SKM-1 (cell line): ENCODE results near the gene PGLYRP4.
A peak's percentile ranks its signal among the peaks of the same experiment; 100 is the strongest.

ENCODE experiments used
- DNase-seq: peaks from one replicate; lab custom pipeline; 2025; ENCODE audit not compliant: unreplicated experiment; lab: John Stamatoyannopoulos, UW

The PGLYRP4 gene

GRCh38 chr1:153348511-153349362 lies at the start of gene PGLYRP4:
Gene PGLYRP4 (minus strand): TSS chr1:153348841. CDS start chr1:153347932, 909 bp downstream.
- no peak for DNase-seq

- no peak for DNase-seq
Observed at GRCh38 chr1:153397924-153398651, 49.4 kb upstream of the PGLYRP4 start.

- no peak for DNase-seq
Observed at GRCh38 chr1:153397051-153397923, 48.6 kb upstream of the PGLYRP4 start.

- no peak for DNase-seq
Observed at GRCh38 chr1:153396461-153396860, 47.8 kb upstream of the PGLYRP4 start.

- DNase-seq, result no peak
Observed at GRCh38 chr1:153395776-153396175, 47.1 kb upstream of the PGLYRP4 start.

- no peak for DNase-seq
Observed at GRCh38 chr1:153395136-153395685, 46.6 kb upstream of the PGLYRP4 start.

GRCh38 chr1:153394391-153394790 lies 45.8 kb upstream of the PGLYRP4 start:
- no peak for DNase-seq

- DNase-seq, result no peak
Observed at GRCh38 chr1:153393926-153394325, 45.3 kb upstream of the PGLYRP4 start.

GRCh38 chr1:153392822-153393221 lies 44.2 kb upstream of the PGLYRP4 start:
- no peak for DNase-seq

- no peak for DNase-seq
Observed at GRCh38 chr1:153392258-153392657, 43.6 kb upstream of the PGLYRP4 start.

GRCh38 chr1:153390938-153391710 lies 42.5 kb upstream of the PGLYRP4 start, which contains the start of gene S100A8:
Gene S100A8 (minus strand): TSS chr1:153391073. CDS start chr1:153390535, 538 bp downstream.
- DNase-seq, result peak; percentile 96

GRCh38 chr1:153389973-153390879 lies 41.6 kb upstream of the PGLYRP4 start:
- peak; percentile 81 for DNase-seq

- no peak for DNase-seq
Observed at GRCh38 chr1:153389401-153389800, 40.8 kb upstream of the PGLYRP4 start.

GRCh38 chr1:153387785-153388184 lies 39.1 kb upstream of the PGLYRP4 start:
- no peak for DNase-seq

- DNase-seq, result no peak
Observed at GRCh38 chr1:153387001-153387400, 38.4 kb upstream of the PGLYRP4 start.

- peak; percentile 99 for DNase-seq
Observed at GRCh38 chr1:153386500-153386901, 37.9 kb upstream of the PGLYRP4 start.

GRCh38 chr1:153384958-153385580 lies 36.4 kb upstream of the PGLYRP4 start:
- DNase-seq, result no peak

GRCh38 chr1:153380711-153381110 lies 32.1 kb upstream of the PGLYRP4 start:
- no peak for DNase-seq

GRCh38 chr1:153379591-153379990 lies 30.9 kb upstream of the PGLYRP4 start:
- no peak for DNase-seq
